Bronchus fibroblast of lung (primary cell): Measurements from ENCODE around the gene ASAH2. TPM values are rescaled to one million over a fixed set of nuclear protein-coding genes. Genes with fewer than 3 reads are reported as not detected.

ENCODE experiments used
- total RNA-seq: library from RNA; depleted of rRNA; stranded (reverse); fragments of >200 nt; gene quantifications from 2 replicates; pipeline ENCODE4 v1.2.3, GENCODE V29; 2015

ASAH2 gene
- total RNA-seq, result 1.3 and 2.5 TPM in 2 replicates

GRCh38 chr10:50251394-50251793 is at the start of gene ASAH2:
Gene ASAH2, minus strand, starts transcription at chr10:50251516. Its CDS starts 2,906 bp downstream, at chr10:50248610.

Other genes starting within 250 kb of the ASAH2 start
- 19.7 and 21.1 TPM in 2 replicates for gene WASHC2A, start 183.6 kb downstream of the ASAH2 start, total RNA-seq